Mesendoderm (in vitro differentiated cells): ENCODE data around the gene SLC2A13.

Source experiments
- DNase-seq: peaks from one replicate; pipeline ENCODE4 v3.0.0; 2013
- H2AK5ac ChIP-seq: 2 replicates; pipeline ENCODE4 v1.6.1; 2013; ENCODE audit warnings: low read length, inconsistent platforms
- H2BK120ac ChIP-seq: 2 replicates; pipeline ENCODE4 v1.6.1; 2013; ENCODE audit warnings: low read depth, mild to moderate bottlenecking, low read length, moderate library complexity, mixed read lengths
- H2BK15ac ChIP-seq: replicated peaks from 2 replicates; pipeline ENCODE4 v1.6.1; 2013; ENCODE audit warnings: low read depth, mild to moderate bottlenecking, moderate library complexity
- H2BK5ac ChIP-seq: 2 replicates; pipeline ENCODE4 v1.6.1; 2013; ENCODE audit warnings: low read length, inconsistent platforms
- H3K18ac ChIP-seq: 2 replicates; pipeline ENCODE4 v1.6.1; 2013; ENCODE audit warnings: mild to moderate bottlenecking, low read length, mixed read lengths
- H3K23ac ChIP-seq: one replicate; pipeline ENCODE4 v1.6.1; 2013; ENCODE audit warnings: low read length
- H3K27ac ChIP-seq: 2 replicates; pipeline ENCODE4 v1.5.1; 2013; ENCODE audit warnings: low read depth, mild to moderate bottlenecking, inconsistent platforms, low read length, moderate library complexity
- H3K27me3 ChIP-seq: 2 replicates; pipeline ENCODE4 v1.6.1; 2013; ENCODE audit warnings: low read length, control low read depth, mild to moderate bottlenecking, inconsistent platforms; ENCODE audit not compliant: insufficient read depth, poor library complexity
- H3K36me3 ChIP-seq: 2 replicates; pipeline ENCODE4 v1.6.1; 2013; ENCODE audit warnings: low read length, inconsistent platforms; ENCODE audit not compliant: control insufficient read depth, insufficient read depth
- H3K4ac ChIP-seq: one replicate; pipeline ENCODE4 v1.6.1; 2013; ENCODE audit warnings: low read depth, mild to moderate bottlenecking, low read length, moderate library complexity
- H3K4me1 ChIP-seq: 2 replicates; pipeline ENCODE4 v1.6.1; 2013; ENCODE audit warnings: low read depth, low read length, inconsistent platforms; ENCODE audit not compliant: control insufficient read depth
- H3K4me2 ChIP-seq: 2 replicates; pipeline ENCODE4 v1.6.1; 2013; ENCODE audit warnings: low read length
- H3K4me3 ChIP-seq: 2 replicates; pipeline ENCODE4 v1.5.1; 2013; ENCODE audit warnings: mild to moderate bottlenecking, low read length
- H3K56ac ChIP-seq: one replicate; pipeline ENCODE4 v1.6.1; 2013; ENCODE audit warnings: low read length
- H3K79me1 ChIP-seq: 2 replicates; pipeline ENCODE4 v1.6.1; 2013; ENCODE audit warnings: low read length, inconsistent platforms
- H3K79me2 ChIP-seq: 2 replicates; pipeline ENCODE4 v1.6.1; 2013; ENCODE audit warnings: mild to moderate bottlenecking, low read length; ENCODE audit not compliant: control insufficient read depth, insufficient read depth
- H3K9ac ChIP-seq: 2 replicates; pipeline ENCODE4 v1.6.1; 2013; ENCODE audit warnings: low read length, inconsistent platforms
- H4K5ac ChIP-seq: one replicate; pipeline ENCODE4 v1.6.1; 2013; ENCODE audit warnings: low read length
- H4K8ac ChIP-seq: one replicate; pipeline ENCODE4 v1.6.1; 2013; ENCODE audit warnings: low read depth, mild to moderate bottlenecking, control low read depth, low read length, moderate library complexity
- WGBS: extraction: QIAGEN DNeasy Blood & Tissue Kit; methylation state at CpG from one replicate; pipeline ENCODE4 v1.1.7; 2013; ENCODE audit warnings: low lambda C conversion rate, missing lambda C conversion rate; ENCODE audit not compliant: insufficient coverage; ENCODE audit errors: extremely low coverage; 5-methylcytosine and 5-hydroxymethylcytosine counted together

The SLC2A13 gene

DNA sequence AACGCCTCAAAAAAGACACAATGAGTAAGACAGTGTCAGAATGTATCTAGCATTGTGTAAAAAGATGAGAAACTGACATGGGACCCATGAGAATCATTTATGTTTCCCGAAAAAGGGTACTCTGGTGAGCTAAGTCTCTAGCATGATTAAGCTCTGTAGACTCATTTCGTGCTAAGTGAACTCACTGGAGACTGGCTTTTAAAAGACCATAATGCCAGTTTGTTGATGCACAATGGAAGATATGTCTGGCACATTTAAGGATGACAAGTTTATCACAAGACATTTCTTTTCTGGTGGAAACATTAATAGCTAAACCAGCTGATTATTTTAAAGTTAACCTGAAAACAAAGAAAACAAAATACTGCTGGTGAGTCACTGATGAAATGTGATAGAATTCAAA, 233.5 kb downstream of the SLC2A13 start:
- no CpG with 5 or more reads among the region's 3 CpGs for WGBS
- Histone ChIP-seq H3K27ac (no peak overlapping the region), H3K4ac (no peak overlapping the region)

DNA sequence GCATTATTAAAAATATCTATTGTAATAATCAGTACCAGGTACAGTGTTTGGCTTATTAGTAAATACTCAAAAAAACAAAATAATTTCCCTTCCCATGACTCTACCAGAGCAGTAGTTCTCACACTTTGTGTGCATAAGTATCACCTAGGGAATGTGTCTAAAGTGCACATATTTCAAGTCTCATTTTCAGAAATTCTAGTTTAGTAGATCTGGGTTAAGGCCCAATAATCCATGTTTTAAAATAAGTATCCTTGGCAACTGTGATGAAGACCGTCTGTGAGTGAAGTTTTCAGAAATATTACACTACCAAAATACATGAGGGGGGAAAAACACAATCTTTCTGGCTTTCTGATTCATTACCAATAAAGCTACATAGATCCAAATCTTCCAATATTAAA, 237.6 kb downstream of the SLC2A13 start:
- no peak for DNase-seq
- Histone ChIP-seq H3K27me3 (no peaks in the 10 kb centered on the region), H3K27ac (no peak overlapping the region), H3K4me1 (no peaks in the 10 kb centered on the region), H3K79me1 (no peaks in the 10 kb centered on the region), H2AK5ac (no peak overlapping the region), H3K18ac (no peak overlapping the region), H3K36me3 (no peaks in the 10 kb centered on the region), H3K4ac (no peak overlapping the region), H2BK120ac (no peak overlapping the region), H4K5ac (no peak overlapping the region), H3K9ac (no peak overlapping the region), H3K23ac (no peak overlapping the region), H4K8ac (no peak overlapping the region), H3K79me2 (no peaks in the 10 kb centered on the region), H3K4me3 (no peak overlapping the region), H2BK5ac (no peak overlapping the region), H3K4me2 (no peak overlapping the region), H3K56ac (no peak overlapping the region), H2BK15ac (no peak overlapping the region)
- WGBS: no CpG with 5 or more reads among the region's 1 CpG

More for the DNA sequence above, 233.5 kb downstream of the SLC2A13 start:
- Histone ChIP-seq H3K4me2 (no peak overlapping the region), H3K56ac (no peak overlapping the region), H3K27me3 (no peaks in the 10 kb centered on the region), H3K4me3 (no peak overlapping the region), H2AK5ac (no peak overlapping the region), H2BK5ac (no peak overlapping the region), H2BK15ac (no peak overlapping the region), H3K9ac (no peak overlapping the region), H2BK120ac (no peak overlapping the region), H3K18ac (no peak overlapping the region), H3K79me1 (no peaks in the 10 kb centered on the region), H4K5ac (no peak overlapping the region), H3K36me3 (no peaks in the 10 kb centered on the region), H3K79me2 (no peaks in the 10 kb centered on the region), H3K4me1 (no peaks in the 10 kb centered on the region), H3K23ac (no peak overlapping the region), H4K8ac (no peak overlapping the region)
- no peak for DNase-seq

DNA sequence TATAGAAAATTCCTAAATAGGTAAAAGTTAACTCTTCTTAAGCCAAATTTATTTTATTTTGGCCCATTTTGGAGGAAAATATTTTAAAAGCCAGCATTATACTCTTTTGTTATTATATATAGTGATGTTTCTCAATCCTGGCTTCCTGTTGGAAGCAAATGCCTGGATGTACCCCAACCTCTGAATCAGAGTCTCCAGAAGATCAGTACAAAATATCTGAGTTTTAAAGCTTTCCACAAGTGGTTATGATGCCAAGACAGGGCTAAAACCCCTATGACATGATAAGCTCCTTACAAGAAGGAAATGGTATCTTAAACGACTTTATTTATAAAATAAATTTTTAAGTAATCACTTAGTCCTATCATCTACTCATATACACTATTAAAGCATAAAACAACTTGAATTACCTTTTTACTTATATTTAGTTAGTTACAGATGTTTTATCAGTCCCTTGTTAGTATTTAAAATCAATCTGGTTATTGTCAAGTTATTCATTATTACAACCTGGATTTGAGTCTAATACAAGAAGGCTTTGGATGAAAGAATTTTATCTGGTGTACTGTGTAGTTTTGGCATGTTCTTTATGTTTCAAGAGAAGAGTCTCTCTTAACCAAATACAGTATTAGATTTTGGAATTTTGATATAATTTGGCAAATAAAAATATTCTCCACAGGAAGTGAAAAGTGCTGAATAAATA, 238.1 kb downstream of the SLC2A13 start:
- H3K79me2 ChIP-seq: no peaks in the 10 kb centered on the region
- H3K27me3 ChIP-seq: no peaks in the 10 kb centered on the region
- no peak overlapping the region for H4K8ac ChIP-seq
- no peaks in the 10 kb centered on the region for H3K36me3 ChIP-seq
- H3K4ac ChIP-seq: no peak overlapping the region
- H3K9ac ChIP-seq: no peak overlapping the region
- H3K56ac ChIP-seq: no peak overlapping the region
- H3K18ac ChIP-seq: no peak overlapping the region
- H3K23ac ChIP-seq: no peak overlapping the region
- no peak overlapping the region for H2BK15ac ChIP-seq
- H4K5ac ChIP-seq: no peak overlapping the region
- H3K4me2 ChIP-seq: no peak overlapping the region
- no peak overlapping the region for H2BK5ac ChIP-seq
- 100% methylated on average over 1 of the region's 1 CpG for WGBS
- no peak overlapping the region for H3K27ac ChIP-seq
- no peak overlapping the region for H2BK120ac ChIP-seq
- H2AK5ac ChIP-seq: no peak overlapping the region
- H3K4me3 ChIP-seq: no peak overlapping the region
- no peak for DNase-seq
- H3K4me1 ChIP-seq: no peaks in the 10 kb centered on the region
- H3K79me1 ChIP-seq: no peaks in the 10 kb centered on the region

DNA sequence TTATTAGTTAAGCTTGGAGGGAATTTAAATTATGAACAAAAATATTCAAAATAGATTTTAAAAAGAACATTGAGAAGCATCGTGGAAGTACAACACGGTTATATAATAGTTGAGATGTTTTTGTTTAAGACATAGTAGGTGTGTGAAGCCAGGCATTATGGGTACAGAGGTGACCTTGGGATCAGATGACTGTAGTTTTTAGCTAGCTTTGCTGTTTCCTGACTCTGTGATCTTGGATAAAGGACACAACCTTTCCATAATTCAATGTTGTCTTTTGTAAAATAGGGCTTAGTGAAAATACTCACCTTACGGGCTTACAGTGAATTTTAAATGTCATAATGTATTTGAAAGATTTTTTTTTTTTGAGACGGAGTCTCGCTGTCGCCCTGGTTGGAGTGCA, 239.7 kb downstream of the SLC2A13 start:
- no peak overlapping the region for H3K4me2 ChIP-seq
- no peaks in the 10 kb centered on the region for H3K79me2 ChIP-seq
- no peak overlapping the region for H3K18ac ChIP-seq
- H3K4ac ChIP-seq: no peak overlapping the region
- no peak overlapping the region for H3K4me3 ChIP-seq
- no peak overlapping the region for H3K23ac ChIP-seq
- H4K5ac ChIP-seq: no peak overlapping the region
- no peaks in the 10 kb centered on the region for H3K4me1 ChIP-seq
- no peak for DNase-seq
- H2BK5ac ChIP-seq: no peak overlapping the region
- no peaks in the 10 kb centered on the region for H3K27me3 ChIP-seq
- no peak overlapping the region for H3K27ac ChIP-seq
- H3K9ac ChIP-seq: no peak overlapping the region
- H3K56ac ChIP-seq: no peak overlapping the region
- no peak overlapping the region for H4K8ac ChIP-seq
- no peak overlapping the region for H2AK5ac ChIP-seq
- 100% methylated on average over 2 of the region's 6 CpGs for WGBS
- H2BK120ac ChIP-seq: no peak overlapping the region
- no peaks in the 10 kb centered on the region for H3K79me1 ChIP-seq
- H3K36me3 ChIP-seq: no peaks in the 10 kb centered on the region
- no peak overlapping the region for H2BK15ac ChIP-seq

DNA sequence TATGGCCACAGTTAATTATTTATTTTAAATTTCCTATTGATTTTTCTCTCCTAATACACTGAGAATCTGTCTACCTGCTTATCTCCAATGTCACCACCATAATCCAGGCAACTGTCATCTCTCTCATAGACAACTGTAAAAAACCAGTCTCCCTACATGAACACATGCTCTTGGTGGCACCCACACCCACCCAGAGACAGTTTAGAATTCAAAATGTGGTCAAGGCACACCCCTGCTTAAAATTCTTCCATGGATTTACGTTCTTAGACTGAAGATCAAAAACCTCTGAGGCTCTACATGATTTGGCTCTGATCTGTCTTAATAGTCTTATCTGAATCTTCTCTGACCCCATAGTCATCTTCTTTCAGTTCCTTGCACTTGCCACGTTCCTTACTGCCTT, 245.2 kb downstream of the SLC2A13 start:
- no peaks in the 10 kb centered on the region for H3K4me1 ChIP-seq
- no peaks in the 10 kb centered on the region for H3K79me2 ChIP-seq
- H3K4ac ChIP-seq: no peak overlapping the region
- H2AK5ac ChIP-seq: no peak overlapping the region
- H4K8ac ChIP-seq: no peak overlapping the region
- no peak overlapping the region for H2BK5ac ChIP-seq
- no peak overlapping the region for H2BK15ac ChIP-seq
- no peak overlapping the region for H3K9ac ChIP-seq
- H3K23ac ChIP-seq: no peak overlapping the region
- no peak overlapping the region for H3K56ac ChIP-seq
- no peak overlapping the region for H2BK120ac ChIP-seq
- H3K27ac ChIP-seq: no peak overlapping the region
- H3K27me3 ChIP-seq: no peaks in the 10 kb centered on the region
- no peak overlapping the region for H3K4me2 ChIP-seq
- no peak overlapping the region for H3K4me3 ChIP-seq
- no peak for DNase-seq
- no peak overlapping the region for H3K18ac ChIP-seq
- no peaks in the 10 kb centered on the region for H3K79me1 ChIP-seq
- H4K5ac ChIP-seq: no peak overlapping the region
- no peaks in the 10 kb centered on the region for H3K36me3 ChIP-seq
- no CpG with 5 or more reads among the region's 2 CpGs for WGBS

DNA sequence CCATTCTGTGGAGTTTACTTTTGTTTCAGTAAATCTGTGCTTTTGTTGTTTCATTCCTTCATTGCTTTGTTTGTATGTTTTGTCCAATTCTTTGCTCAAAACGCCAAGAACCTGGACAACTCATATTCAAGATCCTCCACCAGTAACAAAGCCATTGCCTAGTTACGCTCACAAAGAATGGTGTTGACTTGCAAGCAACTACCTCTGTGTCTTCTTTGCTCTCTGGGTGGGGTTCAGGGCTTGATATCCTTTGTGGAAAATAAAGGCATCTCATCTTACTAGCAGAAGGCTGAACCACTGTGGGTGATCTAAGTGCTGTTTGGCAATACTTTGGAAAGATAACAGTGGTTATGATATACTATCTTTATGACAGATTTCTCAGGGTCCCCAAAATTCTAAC, 252.9 kb downstream of the SLC2A13 start:
- WGBS: no CpG with 5 or more reads among the region's 2 CpGs
- DNase-seq: no peak
- no peak overlapping the region for H3K9ac ChIP-seq
- H4K5ac ChIP-seq: no peak overlapping the region
- H3K79me1 ChIP-seq: no peaks in the 10 kb centered on the region
- no peak overlapping the region for H3K56ac ChIP-seq
- no peak overlapping the region for H3K23ac ChIP-seq
- H3K4me2 ChIP-seq: no peak overlapping the region
- no peaks in the 10 kb centered on the region for H3K27me3 ChIP-seq
- no peaks in the 10 kb centered on the region for H3K4me1 ChIP-seq
- no peak overlapping the region for H4K8ac ChIP-seq
- H2BK5ac ChIP-seq: no peak overlapping the region
- no peak overlapping the region for H2AK5ac ChIP-seq
- H3K27ac ChIP-seq: no peak overlapping the region
- H3K79me2 ChIP-seq: no peaks in the 10 kb centered on the region
- H2BK15ac ChIP-seq: no peak overlapping the region
- no peak overlapping the region for H3K4me3 ChIP-seq
- no peak overlapping the region for H3K4ac ChIP-seq
- H3K18ac ChIP-seq: no peak overlapping the region
- H2BK120ac ChIP-seq: no peak overlapping the region
- H3K36me3 ChIP-seq: no peaks in the 10 kb centered on the region
